Measurements from ENCODE around the gene INS.

Gene INS

GRCh38 chr11:2143799-2144543 is 17.0 kb downstream of the INS start:
- no peak for DNase-seq

GRCh38 chr11:2143477-2143798 is 17.6 kb downstream of the INS start:
- no peak for DNase-seq

- peak; percentile 42 for DNase-seq
Observed at GRCh38 chr11:2142762-2143202, 18.2 kb downstream of the INS start.

- peak; percentile 9 for DNase-seq
Observed at GRCh38 chr11:2142300-2142759, 18.7 kb downstream of the INS start.

GRCh38 chr11:2140411-2141400 is 20.3 kb downstream of the INS start:
- DNase-seq = no peak

GRCh38 chr11:2139621-2140337 is 21.2 kb downstream of the INS start:
- DNase-seq = no peak

GRCh38 chr11:2139123-2139521 is 21.9 kb downstream of the INS start, which contains the start of gene IGF2:
TSS of gene IGF2 (minus strand) at chr11:2139389. CDS start at chr11:2135523, 3,866 bp downstream.
- no peak for DNase-seq

- DNase-seq = no peak
Observed at GRCh38 chr11:2138431-2139122, 22.4 kb downstream of the INS start.

GRCh38 chr11:2138068-2138430 is 23.0 kb downstream of the INS start:
- no peak for DNase-seq

- peak; percentile 29 for DNase-seq
Observed at GRCh38 chr11:2137202-2138067, 23.6 kb downstream of the INS start.

- no peak for DNase-seq
Observed at GRCh38 chr11:2136952-2137201, 24.1 kb downstream of the INS start.

- no peak for DNase-seq
Observed at GRCh38 chr11:2136209-2136951, 24.6 kb downstream of the INS start.

- DNase-seq = no peak
Observed at GRCh38 chr11:2135648-2136201, 25.3 kb downstream of the INS start.

GRCh38 chr11:2135018-2135569 is 25.9 kb downstream of the INS start:
- no peak for DNase-seq

GRCh38 chr11:2134022-2135010 is 26.7 kb downstream of the INS start:
- no peak for DNase-seq

- DNase-seq = no peak
Observed at GRCh38 chr11:2133241-2134021, 27.6 kb downstream of the INS start.

GRCh38 chr11:2132874-2133240 is 28.2 kb downstream of the INS start:
- no peak for DNase-seq

- DNase-seq = no peak
Observed at GRCh38 chr11:2132246-2132645, 28.8 kb downstream of the INS start.
